T-helper 17 cell (primary cell): ENCODE results near the gene IMPA2. TPM values are rescaled to one million over a fixed set of nuclear protein-coding genes. Genes with fewer than 3 reads are reported as not detected.

ENCODE experiments used
- ATAC-seq: fragments of 150-1000 bp; cut with Tn5 transposase; 2 replicates; pipeline ENCODE4 v1.10.0; 2021; ENCODE audit warnings: mild to moderate bottlenecking, moderate library complexity
- DNase-seq, 3 donors: peaks; one replicate each; pipeline versions ENCODE4 v3.0.0 to v3.0.0-alpha.2; 2020 to 2021
- H3K9me3 ChIP-seq: one replicate; pipeline ENCODE4 v1.7.0; 2013; ENCODE audit warnings: low read length, mild to moderate bottlenecking; ENCODE audit not compliant: control insufficient read depth, poor library complexity, severe bottlenecking
- H3K27ac Mint-ChIP-seq: one replicate; pipeline ENCODE4 v1.8.0; 2022; ENCODE audit warnings: mild to moderate bottlenecking, moderate library complexity, mixed read lengths
- H3K27me3 Mint-ChIP-seq: one replicate; pipeline ENCODE4 v1.8.0; 2022; ENCODE audit warnings: mixed read lengths
- H3K36me3 Mint-ChIP-seq: one replicate; pipeline ENCODE4 v1.8.0; 2022; ENCODE audit warnings: low read depth, mixed read lengths
- H3K4me1 Mint-ChIP-seq: one replicate; pipeline ENCODE4 v1.8.0; 2022; ENCODE audit warnings: mild to moderate bottlenecking, mixed read lengths
- H3K4me3 Mint-ChIP-seq: one replicate; pipeline ENCODE4 v1.8.0; 2022; ENCODE audit warnings: mild to moderate bottlenecking, moderate library complexity, mixed read lengths
- total RNA-seq, 4 donors: library from RNA in 2 of 4; stranded (reverse) in 2 of 4; gene quantifications; one replicate each; pipeline ENCODE4 v1.2.3 and lab custom pipeline; 2022 to 2026

Gene IMPA2
- total RNA-seq, 2 donors from 2014 or later, result 4.3 to 5.8 TPM

GRCh38 chr18:12048010-12048826 lies 66.9 kb downstream of the IMPA2 start:
- Mint-ChIP-seq H3K27me3 (peaks cover 58% of the 10 kb centered on the region), H3K4me3 (no peak overlapping the region), H3K27ac (no peak overlapping the region), H3K36me3 (no peaks in the 10 kb centered on the region), H3K4me1 (peaks cover 4% of the 10 kb centered on the region)
- ATAC-seq (no peak), DNase-seq (no peak)
- no peaks in the 10 kb centered on the region for H3K9me3 ChIP-seq

GRCh38 chr18:12048827-12049175 lies 67.5 kb downstream of the IMPA2 start:
- peaks cover 57% of the 10 kb centered on the region for H3K27me3 Mint-ChIP-seq
- H3K36me3 Mint-ChIP-seq, result no peaks in the 10 kb centered on the region
- H3K27ac Mint-ChIP-seq, result no peak overlapping the region
- DNase-seq (no peak), ATAC-seq (no peak)
- peaks cover 4% of the 10 kb centered on the region for H3K4me1 Mint-ChIP-seq
- H3K9me3 ChIP-seq, result no peaks in the 10 kb centered on the region
- no peak overlapping the region for H3K4me3 Mint-ChIP-seq

- Mint-ChIP-seq H3K27me3 (peaks cover 49% of the 10 kb centered on the region), H3K4me3 (no peak overlapping the region), H3K27ac (no peak overlapping the region), H3K36me3 (no peaks in the 10 kb centered on the region), H3K4me1 (peaks cover 4% of the 10 kb centered on the region)
- H3K9me3 ChIP-seq, result no peaks in the 10 kb centered on the region
- DNase-seq (no peak), ATAC-seq (peak; percentile 46)
Observed at GRCh38 chr18:12049978-12050811, 68.9 kb downstream of the IMPA2 start.

GRCh38 chr18:12052866-12053265 lies 71.6 kb downstream of the IMPA2 start:
- Mint-ChIP-seq H3K27me3 (peaks cover 52% of the 10 kb centered on the region), H3K27ac (peak overlapping the region; percentile 29), H3K36me3 (peaks cover 2% of the 10 kb centered on the region), H3K4me1 (peaks cover 10% of the 10 kb centered on the region), H3K4me3 (no peak overlapping the region)
- no peak for DNase-seq
- no peaks in the 10 kb centered on the region for H3K9me3 ChIP-seq
- ATAC-seq, result no peak

- H3K36me3 Mint-ChIP-seq, result peaks cover 2% of the 10 kb centered on the region
- H3K27ac Mint-ChIP-seq, result peak overlapping the region; percentile 29
- ATAC-seq, result no peak
- no peaks in the 10 kb centered on the region for H3K9me3 ChIP-seq
- peaks cover 50% of the 10 kb centered on the region for H3K27me3 Mint-ChIP-seq
- H3K4me1 Mint-ChIP-seq, result peaks cover 10% of the 10 kb centered on the region
- no peak overlapping the region for H3K4me3 Mint-ChIP-seq
- no peak for DNase-seq
Observed at GRCh38 chr18:12053289-12053688, 72.0 kb downstream of the IMPA2 start.

- DNase-seq, result no peak
- H3K9me3 ChIP-seq, result no peaks in the 10 kb centered on the region
- Mint-ChIP-seq H3K36me3 (peaks cover 2% of the 10 kb centered on the region), H3K4me1 (peaks cover 12% of the 10 kb centered on the region), H3K27me3 (peaks cover 36% of the 10 kb centered on the region), H3K27ac (no peak overlapping the region), H3K4me3 (no peak overlapping the region)
- no peak for ATAC-seq
Observed at GRCh38 chr18:12056034-12056883, 75.0 kb downstream of the IMPA2 start.

GRCh38 chr18:12056884-12057402 lies 75.6 kb downstream of the IMPA2 start:
- no peak overlapping the region for H3K27ac Mint-ChIP-seq
- H3K36me3 Mint-ChIP-seq, result peaks cover 2% of the 10 kb centered on the region
- no peak for ATAC-seq
- H3K9me3 ChIP-seq, result no peaks in the 10 kb centered on the region
- H3K27me3 Mint-ChIP-seq, result peaks cover 34% of the 10 kb centered on the region
- H3K4me1 Mint-ChIP-seq, result peaks cover 12% of the 10 kb centered on the region
- no peak overlapping the region for H3K4me3 Mint-ChIP-seq
- no peak for DNase-seq

- Mint-ChIP-seq H3K36me3 (peaks cover 2% of the 10 kb centered on the region), H3K27me3 (peaks cover 31% of the 10 kb centered on the region), H3K4me1 (peaks cover 12% of the 10 kb centered on the region), H3K4me3 (no peak overlapping the region), H3K27ac (no peak overlapping the region)
- ATAC-seq (no peak), DNase-seq (no peak)
- no peaks in the 10 kb centered on the region for H3K9me3 ChIP-seq
Observed at GRCh38 chr18:12057419-12058039, 76.2 kb downstream of the IMPA2 start.

- Mint-ChIP-seq H3K4me1 (peaks cover 12% of the 10 kb centered on the region), H3K4me3 (no peak overlapping the region), H3K36me3 (peaks cover 2% of the 10 kb centered on the region), H3K27me3 (peaks cover 22% of the 10 kb centered on the region), H3K27ac (no peak overlapping the region)
- ATAC-seq, result no peak
- DNase-seq, result no peak
- H3K9me3 ChIP-seq, result no peaks in the 10 kb centered on the region
Observed at GRCh38 chr18:12059334-12060181, 78.3 kb downstream of the IMPA2 start.

GRCh38 chr18:12060182-12060870 lies 79.0 kb downstream of the IMPA2 start:
- ATAC-seq (no peak), DNase-seq (no peak)
- Mint-ChIP-seq H3K27ac (no peak overlapping the region), H3K4me1 (peaks cover 12% of the 10 kb centered on the region), H3K36me3 (peaks cover 2% of the 10 kb centered on the region), H3K4me3 (no peak overlapping the region), H3K27me3 (peaks cover 22% of the 10 kb centered on the region)
- H3K9me3 ChIP-seq, result no peaks in the 10 kb centered on the region

- no peak for ATAC-seq
- H3K9me3 ChIP-seq, result no peaks in the 10 kb centered on the region
- Mint-ChIP-seq H3K4me1 (peaks cover 14% of the 10 kb centered on the region), H3K36me3 (no peaks in the 10 kb centered on the region), H3K4me3 (no peak overlapping the region), H3K27ac (no peak overlapping the region), H3K27me3 (peaks cover 26% of the 10 kb centered on the region)
- DNase-seq, result no peak
Observed at GRCh38 chr18:12061685-12062084, 80.4 kb downstream of the IMPA2 start.
